HG03025 (cell line): Measurements from ENCODE around the gene STAT4.

Source experiments
- ATAC-seq: cut with Tn5 transposase; IDR thresholded peaks from one replicate; pipeline ENCODE4 v1.9.1; 2021; ENCODE audit warnings: mild to moderate bottlenecking, moderate library complexity; ENCODE audit not compliant: unreplicated experiment, low FRiP score

STAT4 gene

GRCh38 chr2:191150600-191151330 lies at the start of gene STAT4:
TSS of gene STAT4 (minus strand) at chr2:191150994. CDS start at chr2:191148203, 2,791 bp downstream.
- peak; percentile 90 for ATAC-seq

- ATAC-seq, result no peak
Measured at GRCh38 chr2:191199929-191200512, 49.2 kb upstream of the STAT4 start.

- no peak for ATAC-seq
Measured at GRCh38 chr2:191198271-191198670, 47.5 kb upstream of the STAT4 start.

GRCh38 chr2:191197096-191197495 lies 46.3 kb upstream of the STAT4 start:
- no peak for ATAC-seq

GRCh38 chr2:191195021-191195420 lies 44.2 kb upstream of the STAT4 start:
- no peak for ATAC-seq

- no peak for ATAC-seq
Measured at GRCh38 chr2:191190861-191191552, 40.2 kb upstream of the STAT4 start.

GRCh38 chr2:191190435-191190834 lies 39.6 kb upstream of the STAT4 start:
- ATAC-seq, result no peak

- no peak for ATAC-seq
Measured at GRCh38 chr2:191189112-191189635, 38.4 kb upstream of the STAT4 start.

- no peak for ATAC-seq
Measured at GRCh38 chr2:191188550-191189093, 37.8 kb upstream of the STAT4 start.

- ATAC-seq, result no peak
Measured at GRCh38 chr2:191187105-191187829, 36.5 kb upstream of the STAT4 start.

- ATAC-seq, result no peak
Measured at GRCh38 chr2:191184457-191184856, 33.7 kb upstream of the STAT4 start.

GRCh38 chr2:191183516-191183915 lies 32.7 kb upstream of the STAT4 start:
- ATAC-seq, result no peak

- no peak for ATAC-seq
Measured at GRCh38 chr2:191183081-191183480, 32.3 kb upstream of the STAT4 start.

- no peak for ATAC-seq
Measured at GRCh38 chr2:191180713-191181112, 29.9 kb upstream of the STAT4 start.

- ATAC-seq, result no peak
Measured at GRCh38 chr2:191180276-191180675, 29.5 kb upstream of the STAT4 start.

GRCh38 chr2:191178806-191179514 lies 28.2 kb upstream of the STAT4 start:
- ATAC-seq, result no peak

- no peak for ATAC-seq
Measured at GRCh38 chr2:191177751-191178736, 27.2 kb upstream of the STAT4 start.

- no peak for ATAC-seq
Measured at GRCh38 chr2:191176801-191177438, 26.1 kb upstream of the STAT4 start.
